ENCODE results near the gene ARHGEF4. TPM values are rescaled to one million over a fixed set of nuclear protein-coding genes. Genes with fewer than 3 reads are reported as not detected.

ARHGEF4 gene
- total and polyA plus RNA-seq, 2 donors (not counting 3 experiments of a cell fraction or from before 2014, with no cell fraction given): not detected

- CTCF ChIA-PET: interaction anchor here (0.8 to 1.5 kb wide), 2 partner anchors 9 to 61 kb away, joined by 3 read pairs; no protein-coding TSS in a partner anchor
- no TSS peak for BruUV-seq (replicated peaks)
- H3K36me3 ChIP-seq (ENCODE audit: control insufficient read depth in 2 of 2, extremely low read depth in 1 of 2, insufficient read depth in 2 of 2, low read length in 2 of 2): no peaks in the 10 kb centered on the region
- TF ChIP-seq EZH2 (IDR thresholded peaks at IDR 0.05; ENCODE audit: borderline replicate concordance, low read depth, low read length, severe bottlenecking) (peak; percentile 98), MYC (IDR thresholded peaks at IDR 0.05; ENCODE audit: low read depth, low read length) (no peak), FOS (IDR thresholded peaks at IDR 0.05; ENCODE audit: borderline replicate concordance, insufficient read depth, low read length) (no peak)
- TF ChIP-seq, protein P1, sequence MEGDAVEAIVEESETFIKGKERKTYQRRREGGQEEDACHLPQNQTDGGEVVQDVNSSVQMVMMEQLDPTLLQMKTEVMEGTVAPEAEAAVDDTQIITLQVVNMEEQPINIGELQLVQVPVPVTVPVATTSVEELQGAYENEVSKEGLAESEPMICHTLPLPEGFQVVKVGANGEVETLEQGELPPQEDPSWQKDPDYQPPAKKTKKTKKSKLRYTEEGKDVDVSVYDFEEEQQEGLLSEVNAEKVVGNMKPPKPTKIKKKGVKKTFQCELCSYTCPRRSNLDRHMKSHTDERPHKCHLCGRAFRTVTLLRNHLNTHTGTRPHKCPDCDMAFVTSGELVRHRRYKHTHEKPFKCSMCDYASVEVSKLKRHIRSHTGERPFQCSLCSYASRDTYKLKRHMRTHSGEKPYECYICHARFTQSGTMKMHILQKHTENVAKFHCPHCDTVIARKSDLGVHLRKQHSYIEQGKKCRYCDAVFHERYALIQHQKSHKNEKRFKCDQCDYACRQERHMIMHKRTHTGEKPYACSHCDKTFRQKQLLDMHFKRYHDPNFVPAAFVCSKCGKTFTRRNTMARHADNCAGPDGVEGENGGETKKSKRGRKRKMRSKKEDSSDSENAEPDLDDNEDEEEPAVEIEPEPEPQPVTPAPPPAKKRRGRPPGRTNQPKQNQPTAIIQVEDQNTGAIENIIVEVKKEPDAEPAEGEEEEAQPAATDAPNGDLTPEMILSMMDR (IDR thresholded peaks at IDR 0.05; ENCODE audit: extremely low read depth in 1 of 2, insufficient read depth in 1 of 2, low read depth in 1 of 2, low read length in 2 of 2): no peak
- intact Hi-C loops (cut with micrococcal nuclease) (loop anchor here (10.0 kb wide), 1 partner anchor 245 kb away; no protein-coding TSS in a partner anchor), dilution Hi-C loops (cut with MboI; ENCODE audit: extremely low pct_ligation_motif_present, low sequenced_read_pairs) (no loop called here)
- H3K4me1 ChIP-seq (ENCODE audit: control insufficient read depth, extremely low read depth, insufficient read depth, low read length): no peaks in the 10 kb centered on the region
- POLR2A ChIA-PET: no interaction called here
- no peak overlapping the region for H3K9ac ChIP-seq (replicated peaks; ENCODE audit: extremely low read depth, insufficient read depth, low read length)
- no peaks in the 10 kb centered on the region for H3K9me3 ChIP-seq (replicated peaks; ENCODE audit: control insufficient read depth, insufficient read depth, low read length)
- H2AFZ ChIP-seq (ENCODE audit: low read depth, low read length): no peak overlapping the region
- no peak for DNase-seq (ENCODE audit: low read depth, low spot score)
- no peaks in the 10 kb centered on the region for H3K79me2 ChIP-seq (ENCODE audit: control insufficient read depth, insufficient read depth, low read length)
- no peak for FAIRE-seq
- no peak overlapping the region for H3K4me2 ChIP-seq (ENCODE audit: insufficient read depth, low read length)
- no peaks in the 10 kb centered on the region for H4K20me1 ChIP-seq (replicated peaks; ENCODE audit: control insufficient read depth, extremely low read depth, insufficient read depth, low read length)
- H3K9me1 ChIP-seq (replicated peaks; ENCODE audit: control insufficient read depth, extremely low read depth, insufficient read depth, low read length): no peaks in the 10 kb centered on the region
- peak overlapping the region in 1 of 3 experiments; percentile 11 for H3K4me3 ChIP-seq (replicated peaks in 1 of 3; ENCODE audit: insufficient read depth in 1 of 3, low read depth in 1 of 3, low read length in 3 of 3)
- H3K27ac ChIP-seq (ENCODE audit: insufficient read depth, low read depth, low read length): no peak overlapping the region
- H3K27me3 ChIP-seq (ENCODE audit: control insufficient read depth in 2 of 2, insufficient read depth in 2 of 2, low read length in 2 of 2): peaks cover 37 to 48% of the 10 kb centered on the region in 2 experiments
These were observed 203.4 kb downstream of the ARHGEF4 start for GRCh38 chr2:131039908-131040660.

All from endothelial cell of umbilical vein (primary cell).